ENCODE results near the gene RNU6-9. TPM values are rescaled to one million over a fixed set of nuclear protein-coding genes. Genes with fewer than 3 reads are reported as not detected.

The RNU6-9 gene
- total RNA-seq, 1 donor from 2014 or later = not detected

- H3K4me3 Mint-ChIP-seq (ENCODE audit: unreplicated experiment) = no peak overlapping the region
- peaks cover 2% of the 10 kb centered on the region for H3K27me3 Mint-ChIP-seq (ENCODE audit: unreplicated experiment)
- H3K9me3 Mint-ChIP-seq (ENCODE audit: unreplicated experiment) = peaks cover 3% of the 10 kb centered on the region
- H3K4me1 Mint-ChIP-seq (ENCODE audit: low read depth, unreplicated experiment) = no peaks in the 10 kb centered on the region
- no peaks in the 10 kb centered on the region for H3K36me3 Mint-ChIP-seq (ENCODE audit: unreplicated experiment)
- no peak for DNase-seq
- no peak for TF ChIP-seq CTCF (IDR thresholded peaks at IDR 0.05; ENCODE audit: partially characterized antibody, unreplicated experiment)
- no peak overlapping the region for H3K27ac Mint-ChIP-seq (ENCODE audit: unreplicated experiment)
Observed at GRCh38 chr19:884420-885211, 8.7 kb upstream of the RNU6-9 start.

- TF ChIP-seq CTCF (IDR thresholded peaks at IDR 0.05; ENCODE audit: partially characterized antibody, unreplicated experiment) = no peak
- no peak overlapping the region for H3K27ac Mint-ChIP-seq (ENCODE audit: unreplicated experiment)
- no peak for DNase-seq
- H3K9me3 Mint-ChIP-seq (ENCODE audit: unreplicated experiment) = peaks cover 3% of the 10 kb centered on the region
- peaks cover 2% of the 10 kb centered on the region for H3K27me3 Mint-ChIP-seq (ENCODE audit: unreplicated experiment)
- no peaks in the 10 kb centered on the region for H3K36me3 Mint-ChIP-seq (ENCODE audit: unreplicated experiment)
- H3K4me3 Mint-ChIP-seq (ENCODE audit: unreplicated experiment) = no peak overlapping the region
- H3K4me1 Mint-ChIP-seq (ENCODE audit: low read depth, unreplicated experiment) = no peaks in the 10 kb centered on the region
Observed at GRCh38 chr19:885536-886224, 7.6 kb upstream of the RNU6-9 start.

GRCh38 chr19:887072-887471 lies 6.2 kb upstream of the RNU6-9 start:
- no peak for TF ChIP-seq CTCF (IDR thresholded peaks at IDR 0.05; ENCODE audit: partially characterized antibody, unreplicated experiment)
- peaks cover 2% of the 10 kb centered on the region for H3K27me3 Mint-ChIP-seq (ENCODE audit: unreplicated experiment)
- H3K9me3 Mint-ChIP-seq (ENCODE audit: unreplicated experiment) = peaks cover 3% of the 10 kb centered on the region
- no peak for DNase-seq
- no peaks in the 10 kb centered on the region for H3K4me1 Mint-ChIP-seq (ENCODE audit: low read depth, unreplicated experiment)
- no peak overlapping the region for H3K4me3 Mint-ChIP-seq (ENCODE audit: unreplicated experiment)
- H3K36me3 Mint-ChIP-seq (ENCODE audit: unreplicated experiment) = no peaks in the 10 kb centered on the region
- no peak overlapping the region for H3K27ac Mint-ChIP-seq (ENCODE audit: unreplicated experiment)

- no peaks in the 10 kb centered on the region for H3K36me3 Mint-ChIP-seq (ENCODE audit: unreplicated experiment)
- H3K27me3 Mint-ChIP-seq (ENCODE audit: unreplicated experiment) = no peaks in the 10 kb centered on the region
- no peak for DNase-seq
- TF ChIP-seq CTCF (IDR thresholded peaks at IDR 0.05; ENCODE audit: partially characterized antibody, unreplicated experiment) = no peak
- peaks cover 4% of the 10 kb centered on the region for H3K9me3 Mint-ChIP-seq (ENCODE audit: unreplicated experiment)
- no peaks in the 10 kb centered on the region for H3K4me1 Mint-ChIP-seq (ENCODE audit: low read depth, unreplicated experiment)
- no peak overlapping the region for H3K4me3 Mint-ChIP-seq (ENCODE audit: unreplicated experiment)
- H3K27ac Mint-ChIP-seq (ENCODE audit: unreplicated experiment) = no peak overlapping the region
Observed at GRCh38 chr19:887599-887998, 5.7 kb upstream of the RNU6-9 start.
